Endothelial cell (in vitro differentiated cells): ENCODE results near the gene UBE2M. TPM values are rescaled to one million over a fixed set of nuclear protein-coding genes. Genes with fewer than 3 reads are reported as not detected.
A peak's percentile ranks its signal among the peaks of the same experiment; 100 is the strongest.

Experiments used
- DNase-seq: peaks from one replicate; pipeline ENCODE4 v3.0.0; 2021; ENCODE audit warnings: low spot score
- H3K27ac Mint-ChIP-seq: one replicate; pipeline ENCODE4 v1.8.0; 2021; ENCODE audit warnings: mixed read lengths, inconsistent platforms; ENCODE audit not compliant: unreplicated experiment
- H3K27me3 Mint-ChIP-seq: one replicate; pipeline ENCODE4 v1.8.0; 2021; ENCODE audit warnings: mild to moderate bottlenecking, moderate library complexity, mixed read lengths, inconsistent platforms; ENCODE audit not compliant: unreplicated experiment
- H3K36me3 Mint-ChIP-seq: one replicate; pipeline ENCODE4 v1.8.0; 2021; ENCODE audit warnings: mild to moderate bottlenecking, low read depth, mixed read lengths, inconsistent platforms; ENCODE audit not compliant: unreplicated experiment
- H3K4me1 Mint-ChIP-seq: one replicate; pipeline ENCODE4 v1.8.0; 2021; ENCODE audit warnings: mild to moderate bottlenecking, mixed read lengths, inconsistent platforms; ENCODE audit not compliant: unreplicated experiment
- H3K4me3 Mint-ChIP-seq: one replicate; pipeline ENCODE4 v1.8.0; 2021; ENCODE audit warnings: mild to moderate bottlenecking, mixed read lengths, inconsistent platforms; ENCODE audit not compliant: unreplicated experiment
- H3K9me3 Mint-ChIP-seq: one replicate; pipeline ENCODE4 v1.8.0; 2021; ENCODE audit warnings: mixed read lengths, inconsistent platforms; ENCODE audit not compliant: unreplicated experiment
- total RNA-seq: library from RNA; stranded (reverse); fragmentation: NEBNext Ultra II Directional; extraction: Animal tissue kit (Norgen Biotek cat#: 25700); gene quantifications from one replicate; pipeline ENCODE4 v1.2.1, GENCODE V29; 2021; ENCODE audit not compliant: unreplicated experiment
- TF ChIP-seq, protein P1 (sequence below): fragments of 200-600 bp; sonication (generic); IDR thresholded peaks from one replicate; pipeline ENCODE4 v1.5.0; 2021; ENCODE audit warnings: antibody characterized with exemption; ENCODE audit not compliant: unreplicated experiment

Gene UBE2M
- total RNA-seq, 1 donor from 2014 or later, result 81.6 TPM

GRCh38 chr19:58584498-58585441, 26.4 kb upstream of the UBE2M start:
- H3K27ac Mint-ChIP-seq, result no peak overlapping the region
- no peak overlapping the region for H3K4me3 Mint-ChIP-seq
- H3K9me3 Mint-ChIP-seq, result no peaks in the 10 kb centered on the region
- peaks cover 2% of the 10 kb centered on the region for H3K4me1 Mint-ChIP-seq
- H3K36me3 Mint-ChIP-seq, result peaks cover 17% of the 10 kb centered on the region
- TF ChIP-seq, protein P1, sequence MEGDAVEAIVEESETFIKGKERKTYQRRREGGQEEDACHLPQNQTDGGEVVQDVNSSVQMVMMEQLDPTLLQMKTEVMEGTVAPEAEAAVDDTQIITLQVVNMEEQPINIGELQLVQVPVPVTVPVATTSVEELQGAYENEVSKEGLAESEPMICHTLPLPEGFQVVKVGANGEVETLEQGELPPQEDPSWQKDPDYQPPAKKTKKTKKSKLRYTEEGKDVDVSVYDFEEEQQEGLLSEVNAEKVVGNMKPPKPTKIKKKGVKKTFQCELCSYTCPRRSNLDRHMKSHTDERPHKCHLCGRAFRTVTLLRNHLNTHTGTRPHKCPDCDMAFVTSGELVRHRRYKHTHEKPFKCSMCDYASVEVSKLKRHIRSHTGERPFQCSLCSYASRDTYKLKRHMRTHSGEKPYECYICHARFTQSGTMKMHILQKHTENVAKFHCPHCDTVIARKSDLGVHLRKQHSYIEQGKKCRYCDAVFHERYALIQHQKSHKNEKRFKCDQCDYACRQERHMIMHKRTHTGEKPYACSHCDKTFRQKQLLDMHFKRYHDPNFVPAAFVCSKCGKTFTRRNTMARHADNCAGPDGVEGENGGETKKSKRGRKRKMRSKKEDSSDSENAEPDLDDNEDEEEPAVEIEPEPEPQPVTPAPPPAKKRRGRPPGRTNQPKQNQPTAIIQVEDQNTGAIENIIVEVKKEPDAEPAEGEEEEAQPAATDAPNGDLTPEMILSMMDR, result no peak
- no peak for DNase-seq
- peaks cover 2% of the 10 kb centered on the region for H3K27me3 Mint-ChIP-seq

DNA sequence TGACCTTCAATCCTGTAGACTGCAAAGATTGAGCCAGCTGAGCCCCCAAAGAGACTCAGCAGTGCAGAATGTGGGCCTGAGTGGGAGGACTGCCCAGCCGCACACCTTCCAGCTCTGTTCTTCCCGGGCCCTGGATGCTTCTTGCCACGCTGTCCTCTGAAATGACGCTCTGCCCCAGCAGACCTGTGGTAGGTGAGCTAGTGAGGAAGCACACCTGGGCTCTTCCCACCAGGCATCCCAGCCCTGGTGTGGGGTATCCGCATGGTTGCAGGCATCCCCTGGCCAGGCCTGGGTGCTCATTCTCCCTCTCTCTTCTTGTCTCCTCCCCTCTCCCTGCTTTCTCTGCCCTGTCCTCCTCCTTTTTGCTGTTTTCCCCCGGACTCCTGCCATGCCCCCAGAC, 24.6 kb upstream of the UBE2M start:
- Mint-ChIP-seq H3K27ac (peak overlapping the region; percentile 48), H3K4me1 (peaks cover 9% of the 10 kb centered on the region), H3K36me3 (peaks cover 20% of the 10 kb centered on the region), H3K27me3 (peaks cover 3% of the 10 kb centered on the region), H3K4me3 (peak overlapping the region; percentile 42), H3K9me3 (no peaks in the 10 kb centered on the region)
- no peak for DNase-seq
- TF ChIP-seq, protein P1, result no peak

DNA sequence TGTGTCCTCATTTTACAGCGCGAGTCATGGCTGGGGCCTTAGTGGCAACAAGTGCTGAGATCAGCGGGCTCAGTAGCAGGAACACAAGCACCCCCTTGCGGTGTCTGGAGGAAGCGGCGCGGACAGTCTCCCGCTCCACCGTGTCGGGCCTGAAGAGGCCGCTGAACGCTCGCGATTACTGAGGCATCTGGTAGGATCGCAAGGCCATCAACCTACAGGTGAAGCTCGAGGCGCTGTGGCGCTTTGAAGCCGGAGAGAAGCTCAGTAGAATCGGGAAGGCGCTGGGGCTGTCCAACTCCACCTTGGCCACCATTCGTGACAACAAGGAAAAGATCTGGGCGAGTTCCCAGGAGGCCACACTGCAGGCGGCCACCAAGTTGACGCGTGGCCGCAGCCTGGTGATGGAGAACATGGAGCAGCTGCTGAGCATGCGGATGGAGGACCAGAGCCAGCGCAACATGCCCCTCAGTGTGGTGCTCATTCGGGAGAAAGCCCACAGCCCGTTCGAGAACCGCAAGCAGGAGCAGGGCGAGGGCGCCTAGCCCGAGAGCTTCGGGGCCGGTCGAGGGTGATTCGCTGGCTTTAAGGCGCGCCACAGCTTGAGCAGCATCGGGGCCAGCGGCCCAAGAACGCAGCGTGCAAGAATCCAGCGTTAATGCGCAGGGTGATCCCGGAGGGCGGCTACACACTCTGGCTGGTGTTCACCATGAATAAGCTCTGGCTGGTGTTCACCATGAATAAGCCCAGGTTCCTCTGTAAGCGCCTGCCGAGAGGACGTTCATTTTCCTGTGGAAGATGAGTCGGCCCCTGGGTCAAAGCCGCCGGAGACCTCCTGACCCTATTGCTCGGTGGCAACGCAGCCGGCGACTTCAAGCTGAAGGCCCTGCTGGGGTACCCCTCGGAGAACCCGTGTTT, 23.1 kb upstream of the UBE2M start:
- peaks cover 9% of the 10 kb centered on the region for H3K4me1 Mint-ChIP-seq
- H3K27ac Mint-ChIP-seq, result no peak overlapping the region
- peak overlapping the region; percentile 65 for H3K4me3 Mint-ChIP-seq
- peak; percentile 89 for DNase-seq
- TF ChIP-seq, protein P1, result peak; percentile 82
- peaks cover 20% of the 10 kb centered on the region for H3K36me3 Mint-ChIP-seq
- peaks cover 3% of the 10 kb centered on the region for H3K27me3 Mint-ChIP-seq
- H3K9me3 Mint-ChIP-seq, result no peaks in the 10 kb centered on the region

- Mint-ChIP-seq H3K9me3 (no peaks in the 10 kb centered on the region), H3K4me3 (peak overlapping the region; percentile 1), H3K36me3 (peaks cover 16% of the 10 kb centered on the region), H3K4me1 (peaks cover 14% of the 10 kb centered on the region), H3K27me3 (peaks cover 4% of the 10 kb centered on the region), H3K27ac (peak overlapping the region; percentile 30)
- TF ChIP-seq, protein P1, result no peak
- no peak for DNase-seq
Observed at GRCh38 chr19:58579473-58580142, 21.2 kb upstream of the UBE2M start.
